Upper lobe of left lung (tissue), 4 donors: Measurements from ENCODE around the gene SOX3.

Source experiments
- POLR2AphosphoS5 ChIP-seq, 2 donors: sonication (generic); formaldehyde crosslinking; IDR thresholded peaks; one replicate each; pipeline ENCODE4 v1.5.1; 2017; ENCODE audit warnings: antibody characterized with exemption in 2 of 2
- TF ChIP-seq, protein P1 (sequence below), 6 experiments: fragments of 450-650 bp in 4 of 6; fragments of 200-600 bp in 2 of 6; sonication (generic) in 2 of 6; IDR thresholded peaks; one replicate each; pipeline ENCODE4 v1.5.1; 2016 to 2019; ENCODE audit warnings: antibody characterized with exemption in 6 of 6

DNA sequence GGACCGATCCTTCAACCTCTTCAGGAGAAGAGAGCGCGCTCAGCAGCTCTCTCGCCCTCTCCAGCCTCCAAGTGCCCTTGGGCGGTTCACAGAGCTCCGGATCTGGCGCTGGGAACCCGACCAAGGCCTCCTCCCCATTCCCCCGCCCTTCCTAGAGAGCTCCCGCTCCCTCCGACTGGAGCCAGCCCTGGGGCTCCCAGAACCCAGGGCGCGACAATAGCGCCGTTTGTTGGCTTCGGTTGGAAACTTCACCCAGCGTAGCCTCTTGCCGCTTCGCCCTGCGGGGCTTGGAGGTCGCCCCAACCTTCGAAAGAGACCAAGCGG is 3.1 kb upstream of the SOX3 start:
- no peak for TF ChIP-seq POLR2AphosphoS5 (IDR thresholded peaks at IDR 0.05)
- TF ChIP-seq, protein P1, sequence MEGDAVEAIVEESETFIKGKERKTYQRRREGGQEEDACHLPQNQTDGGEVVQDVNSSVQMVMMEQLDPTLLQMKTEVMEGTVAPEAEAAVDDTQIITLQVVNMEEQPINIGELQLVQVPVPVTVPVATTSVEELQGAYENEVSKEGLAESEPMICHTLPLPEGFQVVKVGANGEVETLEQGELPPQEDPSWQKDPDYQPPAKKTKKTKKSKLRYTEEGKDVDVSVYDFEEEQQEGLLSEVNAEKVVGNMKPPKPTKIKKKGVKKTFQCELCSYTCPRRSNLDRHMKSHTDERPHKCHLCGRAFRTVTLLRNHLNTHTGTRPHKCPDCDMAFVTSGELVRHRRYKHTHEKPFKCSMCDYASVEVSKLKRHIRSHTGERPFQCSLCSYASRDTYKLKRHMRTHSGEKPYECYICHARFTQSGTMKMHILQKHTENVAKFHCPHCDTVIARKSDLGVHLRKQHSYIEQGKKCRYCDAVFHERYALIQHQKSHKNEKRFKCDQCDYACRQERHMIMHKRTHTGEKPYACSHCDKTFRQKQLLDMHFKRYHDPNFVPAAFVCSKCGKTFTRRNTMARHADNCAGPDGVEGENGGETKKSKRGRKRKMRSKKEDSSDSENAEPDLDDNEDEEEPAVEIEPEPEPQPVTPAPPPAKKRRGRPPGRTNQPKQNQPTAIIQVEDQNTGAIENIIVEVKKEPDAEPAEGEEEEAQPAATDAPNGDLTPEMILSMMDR (IDR thresholded peaks at IDR 0.05): no peak
